Body of pancreas (tissue), 4 donors: Measurements from ENCODE around the gene IGSF1. TPM values are rescaled to one million over a fixed set of nuclear protein-coding genes. Genes with fewer than 3 reads are reported as not detected.

ENCODE experiments used
- ATAC-seq: fragments of 150-250 bp; one replicate; pipeline ENCODE4 v1.9.1; 2016
- DNase-seq, 4 donors: peaks; one replicate each; pipeline ENCODE4 v3.0.0-alpha.2; 2019
- H3K27ac ChIP-seq, 4 donors: fragments of 200-600 bp; sonication (generic); 1 replicate in 3 of 4; 2 replicates in 1 of 4; pipeline versions ENCODE4 v1.5.1 to v1.6.1; 2016 to 2019; ENCODE audit warnings: mild to moderate bottlenecking in 1 of 4, mixed read lengths in 1 of 4, moderate library complexity in 1 of 4
- H3K27me3 ChIP-seq, 2 donors: fragments of 200-600 bp; sonication (generic); one replicate each; pipeline ENCODE4 v1.6.0; 2016; ENCODE audit warnings: mild to moderate bottlenecking in 1 of 2
- H3K36me3 ChIP-seq, 2 donors: fragments of 200-600 bp; sonication (generic); replicated peaks in 1 of 2; 2 replicates each; pipeline ENCODE4 v1.5.1; 2016; ENCODE audit warnings: low read depth in 2 of 2; ENCODE audit not compliant: insufficient read depth in 1 of 2
- H3K4me1 ChIP-seq: fragments of 200-600 bp; sonication (generic); one replicate; pipeline ENCODE4 v1.6.0; 2016
- H3K4me3 ChIP-seq, 2 donors: fragments of 200-600 bp; sonication (generic); 1 replicate in 1 of 2; 2 replicates in 1 of 2; pipeline ENCODE4 v1.5.1; 2016 to 2019
- H3K9me3 ChIP-seq, 3 donors: fragments of 200-600 bp; sonication (generic); 1 replicate in 2 of 3; 2 replicates in 1 of 3; pipeline ENCODE4 v1.5.1; 2016
- CTCF ChIP-seq, 7 experiments: fragments of 450-650 bp in 4 of 7; fragments of 200-600 bp in 3 of 7; sonication (generic) in 3 of 7; IDR thresholded peaks; one replicate each; pipeline ENCODE4 v1.5.1; 2016 to 2019; ENCODE audit warnings: antibody characterized with exemption in 7 of 7
- POLR2A ChIP-seq, 3 donors: fragments of 450-650 bp; IDR thresholded peaks; one replicate each; pipeline ENCODE4 v1.6.1; 2016; ENCODE audit warnings: antibody characterized with exemption in 3 of 3, mild to moderate bottlenecking in 2 of 3
- WGBS, 2 donors: methylation state at CpG; one replicate each; pipeline ENCODE4 v1.1.5; 2017; 5-methylcytosine and 5-hydroxymethylcytosine counted together
- intact Hi-C: fragments of 100-400 bp; cut with DNase I; formaldehyde crosslinking; loops from one replicate; pipeline ENCODE4 v1.15.1; 2023
- total RNA-seq, 2 donors: library from RNA; depleted of rRNA; stranded (reverse); fragments of >200 nt; gene quantifications; one replicate each; pipeline ENCODE4 v1.1.0, GENCODE V29; 2016

IGSF1 gene
- total RNA-seq, 2 donors from 2014 or later, result 0.33 to 1.3 TPM

- intact Hi-C loops, result no loop called here
- WGBS, 2 donors, result 59 to 67% methylated on average over 1 of the region's 1 CpG
- TF ChIP-seq CTCF (IDR thresholded peaks at IDR 0.05), result no peak
- TF ChIP-seq POLR2A (IDR thresholded peaks at IDR 0.05), result no peak
- Histone ChIP-seq H3K27me3 (no peaks in the 10 kb centered on the region), H3K4me3 (no peak overlapping the region), H3K36me3 (no peaks in the 10 kb centered on the region), H3K27ac (no peak overlapping the region), H3K9me3 (no peaks in the 10 kb centered on the region), H3K4me1 (no peaks in the 10 kb centered on the region)
- ATAC-seq, result no peak
- DNase-seq, result no peak
Measured at GRCh38 chrX:131227608-131228007, 61.5 kb downstream of the IGSF1 start.

GRCh38 chrX:131226591-131226990, 62.5 kb downstream of the IGSF1 start:
- no peak for ATAC-seq
- TF ChIP-seq POLR2A (IDR thresholded peaks at IDR 0.05) (no peak), CTCF (IDR thresholded peaks at IDR 0.05) (no peak)

GRCh38 chrX:131225078-131225477, 64.0 kb downstream of the IGSF1 start:
- H3K27me3 ChIP-seq, result no peaks in the 10 kb centered on the region

More at GRCh38 chrX:131226591-131226990, 62.5 kb downstream of the IGSF1 start:
- intact Hi-C loops, result no loop called here
- Histone ChIP-seq H3K27me3 (no peaks in the 10 kb centered on the region), H3K4me3 (no peak overlapping the region), H3K27ac (no peak overlapping the region), H3K4me1 (no peaks in the 10 kb centered on the region), H3K36me3 (no peaks in the 10 kb centered on the region), H3K9me3 (no peaks in the 10 kb centered on the region)
- no peak for DNase-seq
- 93 to 95% methylated on average over 4 of the region's 4 CpGs for WGBS, 2 donors

More at GRCh38 chrX:131225078-131225477, 64.0 kb downstream of the IGSF1 start:
- Histone ChIP-seq H3K36me3 (no peaks in the 10 kb centered on the region), H3K27ac (no peak overlapping the region), H3K4me3 (no peak overlapping the region), H3K9me3 (no peaks in the 10 kb centered on the region), H3K4me1 (no peaks in the 10 kb centered on the region)
- intact Hi-C loops, result no loop called here
- DNase-seq, result no peak
- ATAC-seq, result no peak
- WGBS, 2 donors, result 91 to 100% methylated on average over 2 of the region's 2 CpGs
- TF ChIP-seq CTCF (IDR thresholded peaks at IDR 0.05) (no peak), POLR2A (IDR thresholded peaks at IDR 0.05) (no peak)

Other genes starting within 250 kb of the IGSF1 start
- gene ARHGAP36, start 231.0 kb downstream of the IGSF1 start, total RNA-seq, result not detected